WTC11 (cell line): ENCODE results near the gene SNX1. TPM values are rescaled to one million over a fixed set of nuclear protein-coding genes. Genes with fewer than 3 reads are reported as not detected.

ENCODE experiments used
- CREM ChIP-seq: sonication (generic); formaldehyde crosslinking; IDR thresholded peaks from 2 replicates; pipeline ENCODE4 v1.8.1; 2022; ENCODE audit warnings: mild to moderate bottlenecking, missing genetic modification reagents, moderate library complexity
- ELF4 ChIP-seq: sonication (generic); formaldehyde crosslinking; IDR thresholded peaks from 2 replicates; pipeline ENCODE4 v1.8.1; 2022; ENCODE audit warnings: low read depth, mild to moderate bottlenecking, moderate library complexity, missing genetic modification reagents
- EMX1 ChIP-seq: fragments of 250-450 bp; sonication (Bioruptor Pico); IDR thresholded peaks from 2 replicates; pipeline ENCODE4 v1.8.0; 2021; ENCODE audit warnings: mild to moderate bottlenecking
- ETV6 ChIP-seq: sonication (generic); formaldehyde crosslinking; IDR thresholded peaks from 2 replicates; pipeline ENCODE4 v1.8.1; 2022; ENCODE audit warnings: mild to moderate bottlenecking, missing genetic modification reagents
- GABPB1 ChIP-seq: sonication (generic); formaldehyde crosslinking; IDR thresholded peaks from 2 replicates; pipeline ENCODE4 v1.8.1; 2023; ENCODE audit warnings: mild to moderate bottlenecking, missing genetic modification reagents
- KAT7 ChIP-seq: sonication (generic); formaldehyde crosslinking; IDR thresholded peaks from 2 replicates; pipeline ENCODE4 v1.8.1; 2023; ENCODE audit warnings: missing genetic modification reagents, mild to moderate bottlenecking, borderline replicate concordance
- PRRX2 ChIP-seq: fragments of 250-450 bp; sonication (Bioruptor Pico); IDR thresholded peaks from 2 replicates; pipeline ENCODE4 v1.8.0; 2021; ENCODE audit warnings: mild to moderate bottlenecking
- SOX15 ChIP-seq: fragments of 250-450 bp; sonication (Bioruptor Pico); IDR thresholded peaks from 2 replicates; pipeline ENCODE4 v1.9.0; 2021; ENCODE audit warnings: mild to moderate bottlenecking
- ZNF121 ChIP-seq: sonication (generic); formaldehyde crosslinking; IDR thresholded peaks from 2 replicates; pipeline ENCODE4 v1.8.0; 2023; ENCODE audit warnings: missing genetic modification reagents
- ZNF219 ChIP-seq: sonication (generic); formaldehyde crosslinking; IDR thresholded peaks from 2 replicates; pipeline ENCODE4 v1.8.0; 2023; ENCODE audit warnings: missing genetic modification reagents, mild to moderate bottlenecking, borderline replicate concordance
- ZNF263 ChIP-seq: sonication (generic); formaldehyde crosslinking; IDR thresholded peaks from 2 replicates; pipeline ENCODE4 v1.8.1; 2022; ENCODE audit warnings: low read depth, mild to moderate bottlenecking, moderate library complexity, missing genetic modification reagents
- ZNF396 ChIP-seq: fragments of 250-450 bp; sonication (Bioruptor Pico); IDR thresholded peaks from 2 replicates; pipeline ENCODE4 v1.8.0; 2021; ENCODE audit warnings: mild to moderate bottlenecking, moderate library complexity, borderline replicate concordance
- total RNA-seq: library from RNA; stranded (reverse); gene quantifications from 3 replicates; pipeline ENCODE4 v1.2.3, GENCODE V29; 2021
- TF ChIP-seq, protein P1 (sequence below): fragments of 200-600 bp; IDR thresholded peaks from 2 replicates; pipeline ENCODE4 v1.8.0; 2022; ENCODE audit warnings: antibody characterized with exemption
- TF ChIP-seq, protein P2 (sequence below): sonication (generic); formaldehyde crosslinking; IDR thresholded peaks from 2 replicates; pipeline ENCODE4 v1.8.1; 2022; ENCODE audit warnings: low read depth, mild to moderate bottlenecking, moderate library complexity, missing genetic modification reagents, borderline replicate concordance
- TF ChIP-seq, protein P3 (sequence below): sonication (generic); formaldehyde crosslinking; IDR thresholded peaks from 2 replicates; pipeline ENCODE4 v1.8.1; 2022; ENCODE audit warnings: low read depth, missing genetic modification reagents, borderline replicate concordance
- TF ChIP-seq, protein P4 (sequence below): sonication (generic); formaldehyde crosslinking; IDR thresholded peaks from 2 replicates; pipeline ENCODE4 v1.8.1; 2023; ENCODE audit warnings: mild to moderate bottlenecking, moderate library complexity, missing genetic modification reagents
- TF ChIP-seq, protein P5 (sequence below): fragments of 250-450 bp; sonication (Bioruptor Pico); IDR thresholded peaks from 2 replicates; pipeline ENCODE4 v1.9.0; 2021; ENCODE audit warnings: moderate library complexity, mild to moderate bottlenecking, inconsistent platforms, borderline replicate concordance
- TF ChIP-seq, protein P6 (sequence below): sonication (generic); formaldehyde crosslinking; conservative IDR thresholded peaks from 2 replicates; pipeline ENCODE4 v1.8.1; 2023; ENCODE audit warnings: mild to moderate bottlenecking, low read depth, missing genetic modification reagents, moderate library complexity
- TF ChIP-seq, protein P7 (sequence below): fragments of 250-450 bp; sonication (Bioruptor Pico); IDR thresholded peaks from 2 replicates; pipeline ENCODE4 v2.1.2; 2022; ENCODE audit warnings: mild to moderate bottlenecking, moderate library complexity
- TF ChIP-seq, protein P8 (sequence below): fragments of 250-450 bp; sonication (Bioruptor Pico); conservative IDR thresholded peaks from 2 replicates; pipeline ENCODE4 v1.9.0; 2021; ENCODE audit warnings: mild to moderate bottlenecking
- TF ChIP-seq, protein P9 (sequence below): sonication (generic); formaldehyde crosslinking; IDR thresholded peaks from 2 replicates; pipeline ENCODE4 v1.8.0; 2022; ENCODE audit warnings: mild to moderate bottlenecking, missing genetic modification reagents
- TF ChIP-seq, protein P10 (sequence below): sonication (generic); formaldehyde crosslinking; IDR thresholded peaks from 2 replicates; pipeline ENCODE4 v1.8.1; 2022; ENCODE audit warnings: mild to moderate bottlenecking, moderate library complexity, missing genetic modification reagents

Gene SNX1
- total RNA-seq, 1 experiment from 2014 or later, result 65.7 TPM

DNA sequence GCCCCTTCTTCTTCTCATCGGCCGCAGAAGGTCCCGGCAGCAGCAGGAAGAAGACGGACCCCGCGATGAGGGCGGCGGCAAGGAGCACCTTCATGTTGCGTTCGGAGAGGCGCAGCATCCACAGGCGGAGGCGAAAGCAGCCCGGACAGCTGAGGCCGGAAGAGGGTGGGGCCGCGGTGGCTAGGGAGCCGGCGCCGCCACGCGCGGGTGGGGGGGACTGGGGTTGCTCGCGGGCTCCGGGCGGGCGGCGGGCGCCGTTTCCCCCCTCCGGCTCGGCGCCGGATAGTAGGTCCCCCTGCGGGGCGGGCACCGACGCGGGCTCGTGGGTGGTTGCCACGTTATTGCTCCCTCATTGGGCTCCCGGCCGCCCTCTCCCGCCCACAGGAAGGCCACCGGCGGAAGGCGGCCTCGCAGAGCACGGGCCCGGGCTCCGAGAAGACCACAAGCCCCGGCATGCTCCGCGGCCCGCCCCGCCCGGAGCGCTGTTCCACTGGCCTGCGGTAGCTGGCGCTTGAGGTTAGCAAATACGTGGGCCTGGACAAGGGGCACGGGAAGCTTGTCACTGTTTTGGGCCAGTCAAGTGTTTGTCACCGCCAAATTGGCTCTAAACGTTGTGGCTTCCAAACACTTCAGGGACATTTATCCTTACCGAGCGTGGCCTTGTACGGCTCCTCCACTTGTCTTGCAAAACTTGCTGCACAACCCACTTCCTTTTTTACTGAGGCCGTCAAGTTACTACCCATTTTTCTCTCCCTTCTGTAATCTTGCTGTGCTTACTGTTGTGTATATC, 67.3 kb downstream of the SNX1 start, which contains the start of gene PPIB (continued):
- TF ChIP-seq ZNF121 (CRISPR knock-in tag) (0 out of 2 replicates have a peak, but pooled peaks have one; percentile 47), KAT7 (CRISPR knock-in tag) (no peak), CREM (CRISPR knock-in tag) (0 out of 2 replicates have a peak, but pooled peaks have one; percentile 50), ELF4 (CRISPR knock-in tag) (no peak), ZNF263 (no peak), ZNF396 (CRISPR knock-in tag) (no peak), ZNF219 (CRISPR knock-in tag) (no peak), PRRX2 (CRISPR knock-in tag) (no peak), EMX1 (no peak), GABPB1 (CRISPR knock-in tag) (peak; percentile 24), SOX15 (CRISPR knock-in tag) (no peak), ETV6 (CRISPR knock-in tag) (peak; percentile 27; the same call in 1 of the 2 replicates)
- TF ChIP-seq, protein P1, sequence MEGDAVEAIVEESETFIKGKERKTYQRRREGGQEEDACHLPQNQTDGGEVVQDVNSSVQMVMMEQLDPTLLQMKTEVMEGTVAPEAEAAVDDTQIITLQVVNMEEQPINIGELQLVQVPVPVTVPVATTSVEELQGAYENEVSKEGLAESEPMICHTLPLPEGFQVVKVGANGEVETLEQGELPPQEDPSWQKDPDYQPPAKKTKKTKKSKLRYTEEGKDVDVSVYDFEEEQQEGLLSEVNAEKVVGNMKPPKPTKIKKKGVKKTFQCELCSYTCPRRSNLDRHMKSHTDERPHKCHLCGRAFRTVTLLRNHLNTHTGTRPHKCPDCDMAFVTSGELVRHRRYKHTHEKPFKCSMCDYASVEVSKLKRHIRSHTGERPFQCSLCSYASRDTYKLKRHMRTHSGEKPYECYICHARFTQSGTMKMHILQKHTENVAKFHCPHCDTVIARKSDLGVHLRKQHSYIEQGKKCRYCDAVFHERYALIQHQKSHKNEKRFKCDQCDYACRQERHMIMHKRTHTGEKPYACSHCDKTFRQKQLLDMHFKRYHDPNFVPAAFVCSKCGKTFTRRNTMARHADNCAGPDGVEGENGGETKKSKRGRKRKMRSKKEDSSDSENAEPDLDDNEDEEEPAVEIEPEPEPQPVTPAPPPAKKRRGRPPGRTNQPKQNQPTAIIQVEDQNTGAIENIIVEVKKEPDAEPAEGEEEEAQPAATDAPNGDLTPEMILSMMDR, result no peak
- TF ChIP-seq, protein P2, sequence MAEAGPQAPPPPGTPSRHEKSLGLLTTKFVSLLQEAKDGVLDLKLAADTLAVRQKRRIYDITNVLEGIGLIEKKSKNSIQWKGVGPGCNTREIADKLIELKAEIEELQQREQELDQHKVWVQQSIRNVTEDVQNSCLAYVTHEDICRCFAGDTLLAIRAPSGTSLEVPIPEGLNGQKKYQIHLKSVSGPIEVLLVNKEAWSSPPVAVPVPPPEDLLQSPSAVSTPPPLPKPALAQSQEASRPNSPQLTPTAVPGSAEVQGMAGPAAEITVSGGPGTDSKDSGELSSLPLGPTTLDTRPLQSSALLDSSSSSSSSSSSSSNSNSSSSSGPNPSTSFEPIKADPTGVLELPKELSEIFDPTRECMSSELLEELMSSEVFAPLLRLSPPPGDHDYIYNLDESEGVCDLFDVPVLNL (CRISPR knock-in tag), result no peak
- TF ChIP-seq, protein P3, sequence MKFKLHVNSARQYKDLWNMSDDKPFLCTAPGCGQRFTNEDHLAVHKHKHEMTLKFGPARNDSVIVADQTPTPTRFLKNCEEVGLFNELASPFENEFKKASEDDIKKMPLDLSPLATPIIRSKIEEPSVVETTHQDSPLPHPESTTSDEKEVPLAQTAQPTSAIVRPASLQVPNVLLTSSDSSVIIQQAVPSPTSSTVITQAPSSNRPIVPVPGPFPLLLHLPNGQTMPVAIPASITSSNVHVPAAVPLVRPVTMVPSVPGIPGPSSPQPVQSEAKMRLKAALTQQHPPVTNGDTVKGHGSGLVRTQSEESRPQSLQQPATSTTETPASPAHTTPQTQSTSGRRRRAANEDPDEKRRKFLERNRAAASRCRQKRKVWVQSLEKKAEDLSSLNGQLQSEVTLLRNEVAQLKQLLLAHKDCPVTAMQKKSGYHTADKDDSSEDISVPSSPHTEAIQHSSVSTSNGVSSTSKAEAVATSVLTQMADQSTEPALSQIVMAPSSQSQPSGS, result no peak
- TF ChIP-seq, protein P4, sequence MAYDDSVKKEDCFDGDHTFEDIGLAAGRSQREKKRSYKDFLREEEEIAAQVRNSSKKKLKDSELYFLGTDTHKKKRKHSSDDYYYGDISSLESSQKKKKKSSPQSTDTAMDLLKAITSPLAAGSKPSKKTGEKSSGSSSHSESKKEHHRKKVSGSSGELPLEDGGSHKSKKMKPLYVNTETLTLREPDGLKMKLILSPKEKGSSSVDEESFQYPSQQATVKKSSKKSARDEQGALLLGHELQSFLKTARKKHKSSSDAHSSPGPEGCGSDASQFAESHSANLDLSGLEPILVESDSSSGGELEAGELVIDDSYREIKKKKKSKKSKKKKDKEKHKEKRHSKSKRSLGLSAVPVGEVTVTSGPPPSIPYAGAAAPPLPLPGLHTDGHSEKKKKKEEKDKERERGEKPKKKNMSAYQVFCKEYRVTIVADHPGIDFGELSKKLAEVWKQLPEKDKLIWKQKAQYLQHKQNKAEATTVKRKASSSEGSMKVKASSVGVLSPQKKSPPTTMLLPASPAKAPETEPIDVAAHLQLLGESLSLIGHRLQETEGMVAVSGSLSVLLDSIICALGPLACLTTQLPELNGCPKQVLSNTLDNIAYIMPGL, result peak; percentile 62; the same call in 1 of the 2 replicates
- TF ChIP-seq, protein P5, sequence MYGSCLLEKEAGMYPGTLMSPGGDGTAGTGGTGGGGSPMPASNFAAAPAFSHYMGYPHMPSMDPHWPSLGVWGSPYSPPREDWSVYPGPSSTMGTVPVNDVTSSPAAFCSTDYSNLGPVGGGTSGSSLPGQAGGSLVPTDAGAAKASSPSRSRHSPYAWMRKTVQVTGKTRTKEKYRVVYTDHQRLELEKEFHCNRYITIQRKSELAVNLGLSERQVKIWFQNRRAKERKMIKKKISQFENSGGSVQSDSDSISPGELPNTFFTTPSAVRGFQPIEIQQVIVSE, result no peak
- TF ChIP-seq, protein P6, sequence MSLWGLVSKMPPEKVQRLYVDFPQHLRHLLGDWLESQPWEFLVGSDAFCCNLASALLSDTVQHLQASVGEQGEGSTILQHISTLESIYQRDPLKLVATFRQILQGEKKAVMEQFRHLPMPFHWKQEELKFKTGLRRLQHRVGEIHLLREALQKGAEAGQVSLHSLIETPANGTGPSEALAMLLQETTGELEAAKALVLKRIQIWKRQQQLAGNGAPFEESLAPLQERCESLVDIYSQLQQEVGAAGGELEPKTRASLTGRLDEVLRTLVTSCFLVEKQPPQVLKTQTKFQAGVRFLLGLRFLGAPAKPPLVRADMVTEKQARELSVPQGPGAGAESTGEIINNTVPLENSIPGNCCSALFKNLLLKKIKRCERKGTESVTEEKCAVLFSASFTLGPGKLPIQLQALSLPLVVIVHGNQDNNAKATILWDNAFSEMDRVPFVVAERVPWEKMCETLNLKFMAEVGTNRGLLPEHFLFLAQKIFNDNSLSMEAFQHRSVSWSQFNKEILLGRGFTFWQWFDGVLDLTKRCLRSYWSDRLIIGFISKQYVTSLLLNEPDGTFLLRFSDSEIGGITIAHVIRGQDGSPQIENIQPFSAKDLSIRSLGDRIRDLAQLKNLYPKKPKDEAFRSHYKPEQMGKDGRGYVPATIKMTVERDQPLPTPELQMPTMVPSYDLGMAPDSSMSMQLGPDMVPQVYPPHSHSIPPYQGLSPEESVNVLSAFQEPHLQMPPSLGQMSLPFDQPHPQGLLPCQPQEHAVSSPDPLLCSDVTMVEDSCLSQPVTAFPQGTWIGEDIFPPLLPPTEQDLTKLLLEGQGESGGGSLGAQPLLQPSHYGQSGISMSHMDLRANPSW (CRISPR knock-in tag), result no peak
- TF ChIP-seq, protein P7, sequence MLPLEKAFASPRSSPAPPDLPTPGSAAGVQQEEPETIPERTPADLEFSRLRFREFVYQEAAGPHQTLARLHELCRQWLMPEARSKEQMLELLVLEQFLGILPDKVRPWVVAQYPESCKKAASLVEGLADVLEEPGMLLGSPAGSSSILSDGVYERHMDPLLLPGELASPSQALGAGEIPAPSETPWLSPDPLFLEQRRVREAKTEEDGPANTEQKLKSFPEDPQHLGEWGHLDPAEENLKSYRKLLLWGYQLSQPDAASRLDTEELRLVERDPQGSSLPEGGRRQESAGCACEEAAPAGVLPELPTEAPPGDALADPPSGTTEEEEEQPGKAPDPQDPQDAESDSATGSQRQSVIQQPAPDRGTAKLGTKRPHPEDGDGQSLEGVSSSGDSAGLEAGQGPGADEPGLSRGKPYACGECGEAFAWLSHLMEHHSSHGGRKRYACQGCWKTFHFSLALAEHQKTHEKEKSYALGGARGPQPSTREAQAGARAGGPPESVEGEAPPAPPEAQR, result no peak
- TF ChIP-seq, protein P8, sequence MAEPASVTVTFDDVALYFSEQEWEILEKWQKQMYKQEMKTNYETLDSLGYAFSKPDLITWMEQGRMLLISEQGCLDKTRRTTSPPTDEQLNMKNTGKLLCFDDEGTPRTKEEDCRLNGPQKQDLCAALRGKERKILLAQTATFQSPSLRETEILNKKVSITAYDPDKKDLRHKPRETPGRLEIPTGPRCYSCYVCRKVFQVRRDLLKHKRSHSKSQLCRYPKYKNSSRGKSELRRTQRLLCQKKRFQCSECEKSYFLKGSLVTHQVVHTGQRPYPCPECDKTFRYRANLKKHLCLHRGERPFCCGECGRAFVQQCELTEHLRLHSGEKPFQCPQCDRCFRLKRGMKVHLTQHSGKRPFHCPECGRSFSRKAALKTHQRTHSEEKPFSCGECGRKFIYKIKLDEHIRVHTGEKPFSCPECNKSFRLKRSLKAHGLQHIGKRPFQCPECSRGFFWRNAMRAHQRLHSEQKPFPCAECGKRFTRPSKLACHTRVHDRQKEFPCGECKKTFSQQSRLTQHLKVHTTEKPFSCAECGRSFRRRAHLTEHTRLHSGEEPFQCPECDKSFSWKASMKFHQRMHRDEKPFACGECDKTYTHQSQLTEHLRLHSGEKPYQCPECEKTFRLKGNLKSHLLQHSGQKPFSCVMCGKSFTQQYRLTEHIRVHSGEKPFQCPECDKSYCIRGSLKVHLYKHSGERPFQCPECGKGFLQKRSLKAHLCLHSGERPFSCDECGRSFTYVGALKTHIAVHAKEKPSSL (CRISPR knock-in tag), result no peak
- TF ChIP-seq, protein P9, sequence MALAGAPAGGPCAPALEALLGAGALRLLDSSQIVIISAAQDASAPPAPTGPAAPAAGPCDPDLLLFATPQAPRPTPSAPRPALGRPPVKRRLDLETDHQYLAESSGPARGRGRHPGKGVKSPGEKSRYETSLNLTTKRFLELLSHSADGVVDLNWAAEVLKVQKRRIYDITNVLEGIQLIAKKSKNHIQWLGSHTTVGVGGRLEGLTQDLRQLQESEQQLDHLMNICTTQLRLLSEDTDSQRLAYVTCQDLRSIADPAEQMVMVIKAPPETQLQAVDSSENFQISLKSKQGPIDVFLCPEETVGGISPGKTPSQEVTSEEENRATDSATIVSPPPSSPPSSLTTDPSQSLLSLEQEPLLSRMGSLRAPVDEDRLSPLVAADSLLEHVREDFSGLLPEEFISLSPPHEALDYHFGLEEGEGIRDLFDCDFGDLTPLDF, result no peak
- TF ChIP-seq, protein P10, sequence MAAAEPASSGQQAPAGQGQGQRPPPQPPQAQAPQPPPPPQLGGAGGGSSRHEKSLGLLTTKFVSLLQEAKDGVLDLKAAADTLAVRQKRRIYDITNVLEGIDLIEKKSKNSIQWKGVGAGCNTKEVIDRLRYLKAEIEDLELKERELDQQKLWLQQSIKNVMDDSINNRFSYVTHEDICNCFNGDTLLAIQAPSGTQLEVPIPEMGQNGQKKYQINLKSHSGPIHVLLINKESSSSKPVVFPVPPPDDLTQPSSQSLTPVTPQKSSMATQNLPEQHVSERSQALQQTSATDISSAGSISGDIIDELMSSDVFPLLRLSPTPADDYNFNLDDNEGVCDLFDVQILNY (CRISPR knock-in tag), result peak; percentile 88
